ENCODE measurements around the gene WDR18.

Gene WDR18

DNA sequence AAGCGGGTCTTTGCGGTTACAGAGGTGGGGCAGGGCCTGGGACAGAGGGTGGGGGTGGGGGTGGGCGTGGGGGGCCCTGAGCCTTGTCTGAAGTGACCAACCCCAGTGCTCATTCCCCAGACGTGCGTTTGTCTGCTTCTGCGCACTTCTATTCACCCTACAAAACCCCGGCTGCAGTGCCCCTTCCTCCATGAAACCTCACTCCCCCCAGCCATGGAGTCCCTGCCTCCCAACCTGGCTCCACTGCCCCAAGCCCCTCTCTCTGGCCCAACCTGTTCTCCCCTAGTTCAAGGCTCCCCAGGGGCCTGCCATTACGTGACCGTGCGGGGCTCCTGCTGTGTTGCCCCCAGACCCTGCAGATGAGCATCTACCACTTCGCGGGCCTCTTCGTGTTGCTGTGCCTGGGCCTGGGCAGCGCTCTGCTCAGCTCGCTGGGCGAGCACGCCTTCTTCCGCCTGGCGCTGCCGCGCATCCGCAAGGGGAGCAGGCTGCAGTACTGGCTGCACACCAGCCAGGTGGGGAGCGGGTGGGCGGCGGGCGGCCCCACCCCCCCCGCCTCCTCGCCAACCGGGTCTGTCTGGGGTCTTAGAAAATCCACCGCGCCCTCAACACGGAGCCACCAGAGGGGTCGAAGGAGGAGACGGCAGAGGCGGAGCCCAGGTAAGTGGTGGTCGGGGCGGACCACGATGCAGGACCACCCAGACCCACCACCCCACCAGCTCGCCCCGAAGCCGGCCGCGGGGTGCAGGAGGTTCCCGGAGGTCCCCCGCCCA lies 24.3 kb downstream of the WDR18 start:
- no peak overlapping the region for H3K4me3 ChIP-seq
- H3K36me3 ChIP-seq: peaks cover 41 to 59% (median 51%) of the 10 kb centered on the region in 3 donors
- H3K27ac ChIP-seq: no peak overlapping the region

GRCh38 chr19:1009041-1009980 lies 25.2 kb downstream of the WDR18 start:
- DNase-seq: no peak
- peaks cover 41 to 67% (median 59%) of the 10 kb centered on the region in 3 donors for H3K36me3 ChIP-seq
- no peak overlapping the region for H3K4me3 ChIP-seq
- H3K27ac ChIP-seq: no peak overlapping the region
- H3K4me1 ChIP-seq: no peaks in the 10 kb centered on the region
- intact Hi-C loops (cut with DNase I; ENCODE audit: low total_unique reads): no loop called here
- peaks cover 0 to 5% of the 10 kb centered on the region in 2 donors for H3K27me3 ChIP-seq
- H3K9me3 ChIP-seq: no peaks in the 10 kb centered on the region
- no peak for TF ChIP-seq CTCF (IDR thresholded peaks at IDR 0.05)

More for the DNA sequence above, 24.3 kb downstream of the WDR18 start:
- intact Hi-C loops (cut with DNase I; ENCODE audit: low total_unique reads): no loop called here
- no peaks in the 10 kb centered on the region for H3K4me1 ChIP-seq
- peaks cover 0 to 10% of the 10 kb centered on the region in 2 donors for H3K27me3 ChIP-seq
- DNase-seq: no peak
- H3K9me3 ChIP-seq: no peaks in the 10 kb centered on the region
- no peak for TF ChIP-seq CTCF (IDR thresholded peaks at IDR 0.05)

GRCh38 chr19:1009981-1010538 lies 25.9 kb downstream of the WDR18 start:
- no peak overlapping the region for H3K4me3 ChIP-seq
- H3K27me3 ChIP-seq: no peaks in the 10 kb centered on the region
- no peaks in the 10 kb centered on the region for H3K9me3 ChIP-seq
- H3K27ac ChIP-seq: no peak overlapping the region
- peaks cover 0 to 2% (median 0%) of the 10 kb centered on the region in 4 donors for H3K4me1 ChIP-seq
- DNase-seq: no peak
- no peak for TF ChIP-seq CTCF (IDR thresholded peaks at IDR 0.05)
- H3K36me3 ChIP-seq: peaks cover 41 to 75% (median 67%) of the 10 kb centered on the region in 3 donors
- intact Hi-C loops (cut with DNase I; ENCODE audit: low total_unique reads): loop anchor here (10.0 kb wide), 1 partner anchor 165 kb away; the partner anchor contains the start of gene SBNO2

GRCh38 chr19:1010586-1011510 lies 26.7 kb downstream of the WDR18 start:
- H3K9me3 ChIP-seq: no peaks in the 10 kb centered on the region
- no peak overlapping the region for H3K4me3 ChIP-seq
- no peak for TF ChIP-seq CTCF (IDR thresholded peaks at IDR 0.05)
- intact Hi-C loops (cut with DNase I; ENCODE audit: low total_unique reads): loop anchor here (10.0 kb wide), 1 partner anchor 164 kb away; the partner anchor contains the start of gene SBNO2
- DNase-seq: no peak
- H3K36me3 ChIP-seq: peaks cover 41 to 76% (median 69%) of the 10 kb centered on the region in 3 donors
- no peak overlapping the region for H3K27ac ChIP-seq
- no peaks in the 10 kb centered on the region for H3K27me3 ChIP-seq
- H3K4me1 ChIP-seq: peaks cover 0 to 9% (median 6%) of the 10 kb centered on the region in 4 donors
